ENCODE data around the gene PTTG1IP.

Gene PTTG1IP

GRCh38 chr21:44907966-44908895 lies 34.7 kb upstream of the PTTG1IP start:
- no peak for TF ChIP-seq CTCF (conservative IDR thresholded peaks at IDR 0.05; ENCODE audit: low read depth)
- no peak for DNase-seq (ENCODE audit: low spot score)
- CTCF ChIA-PET: no interaction called here
- POLR2A ChIA-PET (ENCODE audit: low non-redundant PET): no interaction called here
- H3K27ac ChIP-seq: no peak overlapping the region

GRCh38 chr21:44907225-44907965 lies 33.9 kb upstream of the PTTG1IP start:
- ChIA-PET POLR2A (ENCODE audit: low non-redundant PET) (no interaction called here), CTCF (no interaction called here)
- no peak for DNase-seq (ENCODE audit: low spot score)
- H3K27ac ChIP-seq: no peak overlapping the region
- TF ChIP-seq CTCF (conservative IDR thresholded peaks at IDR 0.05; ENCODE audit: low read depth): no peak

GRCh38 chr21:44905728-44906090 lies 32.2 kb upstream of the PTTG1IP start:
- no peak overlapping the region for H3K27ac ChIP-seq
- DNase-seq (ENCODE audit: low spot score): no peak
- CTCF ChIA-PET: no interaction called here
- no peak for TF ChIP-seq CTCF (conservative IDR thresholded peaks at IDR 0.05; ENCODE audit: low read depth)
- POLR2A ChIA-PET (ENCODE audit: low non-redundant PET): no interaction called here

- ChIA-PET CTCF (no interaction called here), POLR2A (ENCODE audit: low non-redundant PET) (no interaction called here)
- no peak for DNase-seq (ENCODE audit: low spot score)
- TF ChIP-seq CTCF (conservative IDR thresholded peaks at IDR 0.05; ENCODE audit: low read depth): no peak
- H3K27ac ChIP-seq: no peak overlapping the region
These were observed 31.7 kb upstream of the PTTG1IP start for GRCh38 chr21:44905016-44905727.

GRCh38 chr21:44904141-44904923 lies 30.8 kb upstream of the PTTG1IP start:
- no peak for DNase-seq (ENCODE audit: low spot score)
- ChIA-PET POLR2A (ENCODE audit: low non-redundant PET) (no interaction called here), CTCF (interaction anchor here (0.7 kb wide), 1 partner anchor 10 kb away, joined by 3 read pairs; no protein-coding TSS in a partner anchor)
- no peak overlapping the region for H3K27ac ChIP-seq
- no peak for TF ChIP-seq CTCF (conservative IDR thresholded peaks at IDR 0.05; ENCODE audit: low read depth)
